ENCODE measurements around the gene DSE.

DSE gene

GRCh38 chr6:116386581-116387299 lies 16.0 kb downstream of the DSE start:
- FAIRE-seq: peak; percentile 67

DNA sequence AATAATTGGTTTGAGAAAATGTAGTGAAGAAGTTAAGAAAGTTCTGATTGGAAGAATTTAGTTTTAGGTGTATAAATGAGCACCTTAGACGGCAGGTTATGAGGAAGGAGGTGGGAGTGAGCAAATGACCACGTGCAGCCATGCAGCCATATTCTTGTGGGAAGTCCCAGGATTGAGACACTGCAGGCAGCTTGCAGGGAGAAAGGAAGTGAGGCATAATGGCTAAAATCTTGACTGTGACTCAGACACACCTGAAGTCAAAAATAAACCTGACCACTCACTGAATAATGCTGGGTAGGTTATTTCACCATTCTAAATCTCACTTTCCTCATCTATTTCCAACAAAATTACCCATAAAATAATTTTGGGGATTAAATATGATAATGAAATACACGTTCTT lies 16.6 kb downstream of the DSE start:
- FAIRE-seq (peak; percentile 87), DNase-seq (ENCODE audit: insufficient read length, low spot score) (no peak)
- no peak for TF ChIP-seq POLR2A (IDR thresholded peaks at IDR 0.05; ENCODE audit: low read depth, low read length)

More at GRCh38 chr6:116386581-116387299, 16.0 kb downstream of the DSE start:
- TF ChIP-seq POLR2A (IDR thresholded peaks at IDR 0.05; ENCODE audit: low read depth, low read length): no peak
- no peak for DNase-seq (ENCODE audit: insufficient read length, low spot score)

GRCh38 chr6:116388924-116389323 lies 18.2 kb downstream of the DSE start:
- no peak for TF ChIP-seq POLR2A (IDR thresholded peaks at IDR 0.05; ENCODE audit: low read depth, low read length)
- FAIRE-seq: no peak
- DNase-seq (ENCODE audit: insufficient read length, low spot score): no peak

GRCh38 chr6:116389357-116389756 lies 18.6 kb downstream of the DSE start:
- FAIRE-seq (no peak), DNase-seq (ENCODE audit: insufficient read length, low spot score) (no peak)
- TF ChIP-seq POLR2A (IDR thresholded peaks at IDR 0.05; ENCODE audit: low read depth, low read length): no peak

DNA sequence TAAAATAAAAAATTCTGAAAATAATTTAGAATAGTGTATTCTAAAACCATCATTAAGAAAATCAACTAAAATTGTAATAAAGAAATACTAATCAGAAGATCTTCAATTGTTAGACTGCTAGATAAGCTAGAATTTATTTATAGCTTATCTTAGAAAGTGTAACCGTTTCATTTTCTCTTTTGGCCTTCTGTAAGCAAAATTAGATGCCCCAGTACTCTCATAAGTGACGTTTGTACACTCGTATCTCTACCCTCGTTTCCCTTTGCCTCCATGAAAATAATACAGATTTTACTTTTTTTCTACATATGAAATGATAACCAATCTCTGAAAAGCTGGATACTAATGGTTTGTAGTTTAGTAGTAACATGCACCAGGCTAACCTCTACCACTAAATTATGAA lies 19.8 kb downstream of the DSE start:
- TF ChIP-seq POLR2A (IDR thresholded peaks at IDR 0.05; ENCODE audit: low read depth, low read length): no peak
- FAIRE-seq: no peak
- DNase-seq (ENCODE audit: insufficient read length, low spot score): no peak

DNA sequence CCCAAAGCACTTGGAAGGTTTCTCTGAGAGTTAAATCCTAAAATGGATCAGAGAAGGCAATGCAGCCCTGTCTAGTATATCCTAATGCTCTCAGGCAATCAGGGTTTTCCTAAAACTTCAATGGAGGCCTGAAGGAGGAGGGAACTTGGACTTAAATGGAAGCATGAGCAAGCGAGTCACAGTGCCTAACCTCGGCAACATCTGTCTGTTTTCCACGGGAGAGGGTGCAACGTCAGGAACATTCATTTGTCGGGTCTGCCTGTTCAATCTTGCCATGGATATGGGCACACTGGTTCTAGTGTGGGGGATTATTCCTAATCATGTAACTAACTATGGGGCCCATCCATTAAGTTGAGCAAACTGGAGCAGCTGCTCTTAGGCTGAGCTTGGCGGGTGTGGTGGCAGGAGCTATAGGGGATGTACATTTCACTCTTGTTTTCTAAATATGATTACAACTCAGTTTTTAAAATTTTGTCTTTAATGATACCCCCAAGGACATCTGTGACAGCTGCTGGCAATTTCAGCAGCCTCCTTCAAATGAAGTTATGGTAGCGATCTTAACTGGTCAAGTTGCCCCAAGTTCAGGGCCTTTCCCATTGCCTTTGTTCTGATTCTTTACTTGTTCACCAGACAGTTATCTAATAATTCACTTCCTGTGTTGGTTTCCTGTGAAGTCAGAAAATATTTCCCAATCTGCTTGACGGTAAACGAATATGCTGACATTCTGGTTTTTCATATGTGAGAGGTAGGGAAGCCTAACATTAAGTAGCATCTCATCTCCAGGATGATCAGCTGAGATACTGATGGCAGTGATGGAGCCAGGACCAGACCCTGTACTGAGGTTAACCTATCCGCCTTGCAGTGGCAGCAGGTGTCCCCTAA lies 21.6 kb downstream of the DSE start:
- FAIRE-seq: no peak
- no peak for DNase-seq (ENCODE audit: insufficient read length, low spot score)
- no peak for TF ChIP-seq POLR2A (IDR thresholded peaks at IDR 0.05; ENCODE audit: low read depth, low read length)

- FAIRE-seq: no peak
- DNase-seq (ENCODE audit: insufficient read length, low spot score): no peak
- TF ChIP-seq POLR2A (IDR thresholded peaks at IDR 0.05; ENCODE audit: low read depth, low read length): no peak
These were observed 22.7 kb downstream of the DSE start for GRCh38 chr6:116393430-116393829.

DNA sequence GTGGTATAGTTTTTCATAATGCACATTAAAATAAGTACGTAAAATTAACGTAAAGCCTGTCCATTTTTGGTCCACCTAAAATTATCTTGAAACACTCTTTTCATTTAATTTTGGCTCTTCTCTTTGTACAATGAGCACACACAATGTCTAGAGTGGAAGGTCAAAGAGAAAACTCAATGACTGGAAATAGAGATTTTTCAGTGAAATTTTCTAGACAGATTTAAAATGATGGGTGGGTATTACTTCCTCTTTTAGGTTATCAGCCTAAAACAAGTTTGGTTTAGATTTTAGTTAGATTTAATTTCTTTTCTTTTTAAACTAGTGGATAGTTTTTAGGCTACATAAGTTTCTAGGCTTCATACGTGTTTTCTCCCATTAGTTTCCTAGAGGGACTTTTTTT lies 24.9 kb downstream of the DSE start:
- FAIRE-seq: no peak
- TF ChIP-seq POLR2A (IDR thresholded peaks at IDR 0.05; ENCODE audit: low read depth, low read length): no peak
- DNase-seq (ENCODE audit: insufficient read length, low spot score): no peak

GRCh38 chr6:116396441-116396840 lies 25.7 kb downstream of the DSE start:
- DNase-seq (ENCODE audit: insufficient read length, low spot score) (no peak), FAIRE-seq (no peak)
- no peak for TF ChIP-seq POLR2A (IDR thresholded peaks at IDR 0.05; ENCODE audit: low read depth, low read length)

DNA sequence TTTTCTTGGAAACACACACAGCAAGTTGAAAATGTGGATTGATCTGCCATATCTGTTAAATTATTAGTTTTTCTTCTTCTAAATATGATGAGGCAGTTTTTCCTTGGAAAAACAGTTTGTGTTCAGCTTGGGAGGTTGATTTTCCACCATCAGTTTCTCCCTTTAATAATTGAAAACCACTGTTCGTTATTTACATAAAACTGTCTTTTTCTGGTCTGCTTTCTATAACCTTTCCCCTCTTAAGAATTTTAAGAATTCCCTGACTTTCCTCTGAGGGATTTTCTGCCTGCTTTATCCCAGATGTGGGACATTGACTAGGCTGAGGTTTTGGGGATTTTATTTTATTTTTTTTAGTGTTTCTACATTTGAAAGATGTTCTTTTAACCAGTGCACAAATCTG lies 27.2 kb downstream of the DSE start:
- TF ChIP-seq POLR2A (IDR thresholded peaks at IDR 0.05; ENCODE audit: low read depth, low read length): no peak
- DNase-seq (ENCODE audit: insufficient read length, low spot score) (no peak), FAIRE-seq (no peak)

DNA sequence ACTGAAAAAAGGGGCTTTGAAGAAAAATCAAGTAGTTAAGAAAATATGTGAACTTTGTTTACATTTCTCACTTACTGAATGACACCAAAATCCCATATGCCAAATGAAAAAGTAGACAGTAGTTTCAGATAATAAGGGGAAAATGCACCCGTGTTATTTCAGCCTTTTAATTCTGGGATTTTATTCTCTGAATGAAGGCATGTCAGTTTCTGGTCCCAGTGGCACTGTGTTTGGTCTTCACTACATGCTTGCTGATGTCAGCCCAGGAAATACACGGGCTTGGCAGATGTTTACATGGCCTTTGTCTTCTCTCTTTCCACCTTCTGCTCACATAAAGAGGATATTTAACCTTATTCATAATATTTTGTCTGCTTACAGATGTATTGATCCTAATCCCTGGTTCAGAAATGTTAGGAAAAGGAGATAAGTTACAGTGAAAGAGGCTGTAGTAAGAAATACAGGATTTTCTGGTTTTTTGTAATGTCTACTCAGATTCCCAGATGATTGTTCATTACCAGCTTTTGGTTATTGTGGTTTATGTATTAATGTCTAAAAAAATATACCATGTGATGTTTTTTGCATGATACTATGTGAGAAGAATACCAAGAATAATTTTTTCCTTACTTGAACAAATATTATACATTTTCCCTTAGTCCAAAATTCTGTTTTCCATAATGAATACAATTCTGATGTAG lies 27.7 kb downstream of the DSE start:
- no peak for TF ChIP-seq POLR2A (IDR thresholded peaks at IDR 0.05; ENCODE audit: low read depth, low read length)
- DNase-seq (ENCODE audit: insufficient read length, low spot score): no peak
- FAIRE-seq: no peak

- no peak for DNase-seq (ENCODE audit: insufficient read length, low spot score)
- FAIRE-seq: no peak
- no peak for TF ChIP-seq POLR2A (IDR thresholded peaks at IDR 0.05; ENCODE audit: low read depth, low read length)
These were observed 28.5 kb downstream of the DSE start for GRCh38 chr6:116399287-116399686.

- no peak for FAIRE-seq
- no peak for DNase-seq (ENCODE audit: insufficient read length, low spot score)
- no peak for TF ChIP-seq POLR2A (IDR thresholded peaks at IDR 0.05; ENCODE audit: low read depth, low read length)
These were observed 29.6 kb downstream of the DSE start for GRCh38 chr6:116400328-116400727.
